ENCODE data around the gene SYT6.

SYT6 gene, protein sequence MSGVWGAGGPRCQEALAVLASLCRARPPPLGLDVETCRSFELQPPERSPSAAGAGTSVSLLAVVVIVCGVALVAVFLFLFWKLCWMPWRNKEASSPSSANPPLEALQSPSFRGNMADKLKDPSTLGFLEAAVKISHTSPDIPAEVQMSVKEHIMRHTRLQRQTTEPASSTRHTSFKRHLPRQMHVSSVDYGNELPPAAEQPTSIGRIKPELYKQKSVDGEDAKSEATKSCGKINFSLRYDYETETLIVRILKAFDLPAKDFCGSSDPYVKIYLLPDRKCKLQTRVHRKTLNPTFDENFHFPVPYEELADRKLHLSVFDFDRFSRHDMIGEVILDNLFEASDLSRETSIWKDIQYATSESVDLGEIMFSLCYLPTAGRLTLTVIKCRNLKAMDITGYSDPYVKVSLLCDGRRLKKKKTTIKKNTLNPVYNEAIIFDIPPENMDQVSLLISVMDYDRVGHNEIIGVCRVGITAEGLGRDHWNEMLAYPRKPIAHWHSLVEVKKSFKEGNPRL

DNA sequence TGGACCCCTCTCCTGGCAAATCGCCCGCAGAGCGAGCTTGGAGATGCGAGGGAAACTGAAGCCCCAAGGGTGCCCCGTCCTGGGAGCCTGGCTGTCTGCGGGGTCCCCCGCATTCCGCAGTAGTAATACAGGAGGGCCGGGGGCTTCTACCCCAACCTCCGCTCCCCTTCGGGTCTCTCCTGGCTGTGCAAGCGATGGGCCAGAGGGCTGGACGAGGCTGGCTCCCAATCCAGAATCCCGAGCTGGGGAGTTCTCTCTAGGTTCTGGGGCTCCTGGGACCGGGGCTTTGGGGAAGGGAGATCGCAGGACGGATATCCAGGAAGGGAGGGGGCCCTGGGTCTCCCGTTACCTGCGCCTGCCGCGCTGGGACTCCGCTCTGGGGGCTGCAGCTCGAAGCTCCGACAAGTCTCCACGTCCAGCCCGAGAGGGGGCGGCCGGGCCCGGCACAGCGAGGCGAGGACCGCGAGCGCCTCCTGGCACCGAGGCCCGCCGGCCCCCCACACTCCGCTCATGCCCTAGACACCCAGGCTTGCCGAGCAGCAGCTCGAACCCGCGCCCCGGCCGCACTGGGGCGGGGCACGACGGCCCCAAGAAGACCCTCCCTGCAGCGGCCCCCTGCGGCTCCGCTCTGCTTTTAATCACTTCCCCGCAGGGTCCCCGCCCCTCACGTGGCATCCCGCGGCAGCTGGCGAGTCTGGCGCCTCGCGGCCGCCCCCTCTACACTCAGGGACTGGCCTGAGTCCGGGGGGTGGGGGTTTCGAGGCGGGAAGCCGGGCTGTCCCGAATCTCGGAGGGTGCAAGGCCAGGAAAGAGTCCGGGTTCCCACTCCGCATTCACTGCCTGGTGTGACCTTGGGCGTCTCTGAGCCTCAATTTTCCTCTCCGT, at the start of gene SYT6:
SYT6 (minus strand) TSS at position 609 of the 885 bp plus-strand sequence; CDS start at position 512, 97 bp downstream.
- Histone ChIP-seq H4K20me1 (ENCODE audit: low read depth, low read length) (no peaks in the 10 kb centered on the region), H3K27me3 (ENCODE audit: low read length) (no peaks in the 10 kb centered on the region), H3K36me3 (ENCODE audit: low read length) (no peaks in the 10 kb centered on the region), H3K9me2 (replicated peaks; ENCODE audit: insufficient read depth, low read length) (no peaks in the 10 kb centered on the region), H3K27ac (ENCODE audit: low read depth, low read length) (no peak within 1 kb of the TSS), H3K79me2 (ENCODE audit: insufficient read depth, low read length) (no peaks in the 10 kb centered on the region), H3K4me3 (ENCODE audit: insufficient read depth, low read length, poor library complexity, severe bottlenecking) (no peak within 1 kb of the TSS), H3K9me3 (ENCODE audit: insufficient read depth, low read length) (no peaks in the 10 kb centered on the region), H3K4me2 (ENCODE audit: low read depth, low read length, poor library complexity, severe bottlenecking) (no peak within 1 kb of the TSS), H2AFZ (ENCODE audit: low read depth, low read length, severe bottlenecking) (no peak within 1 kb of the TSS), H3F3A (ENCODE audit: insufficient read depth) (no peaks in the 10 kb centered on the region), H3K9ac (ENCODE audit: low read length) (no peak within 1 kb of the TSS)
- TF ChIP-seq, protein P1, sequence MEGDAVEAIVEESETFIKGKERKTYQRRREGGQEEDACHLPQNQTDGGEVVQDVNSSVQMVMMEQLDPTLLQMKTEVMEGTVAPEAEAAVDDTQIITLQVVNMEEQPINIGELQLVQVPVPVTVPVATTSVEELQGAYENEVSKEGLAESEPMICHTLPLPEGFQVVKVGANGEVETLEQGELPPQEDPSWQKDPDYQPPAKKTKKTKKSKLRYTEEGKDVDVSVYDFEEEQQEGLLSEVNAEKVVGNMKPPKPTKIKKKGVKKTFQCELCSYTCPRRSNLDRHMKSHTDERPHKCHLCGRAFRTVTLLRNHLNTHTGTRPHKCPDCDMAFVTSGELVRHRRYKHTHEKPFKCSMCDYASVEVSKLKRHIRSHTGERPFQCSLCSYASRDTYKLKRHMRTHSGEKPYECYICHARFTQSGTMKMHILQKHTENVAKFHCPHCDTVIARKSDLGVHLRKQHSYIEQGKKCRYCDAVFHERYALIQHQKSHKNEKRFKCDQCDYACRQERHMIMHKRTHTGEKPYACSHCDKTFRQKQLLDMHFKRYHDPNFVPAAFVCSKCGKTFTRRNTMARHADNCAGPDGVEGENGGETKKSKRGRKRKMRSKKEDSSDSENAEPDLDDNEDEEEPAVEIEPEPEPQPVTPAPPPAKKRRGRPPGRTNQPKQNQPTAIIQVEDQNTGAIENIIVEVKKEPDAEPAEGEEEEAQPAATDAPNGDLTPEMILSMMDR (IDR thresholded peaks at IDR 0.05; ENCODE audit: insufficient read depth, low read length, poor library complexity, severe bottlenecking), result no peak
- TF ChIP-seq EZH2phosphoT487 (conservative IDR thresholded peaks at IDR 0.05; ENCODE audit: low read length), result no peak

DNA sequence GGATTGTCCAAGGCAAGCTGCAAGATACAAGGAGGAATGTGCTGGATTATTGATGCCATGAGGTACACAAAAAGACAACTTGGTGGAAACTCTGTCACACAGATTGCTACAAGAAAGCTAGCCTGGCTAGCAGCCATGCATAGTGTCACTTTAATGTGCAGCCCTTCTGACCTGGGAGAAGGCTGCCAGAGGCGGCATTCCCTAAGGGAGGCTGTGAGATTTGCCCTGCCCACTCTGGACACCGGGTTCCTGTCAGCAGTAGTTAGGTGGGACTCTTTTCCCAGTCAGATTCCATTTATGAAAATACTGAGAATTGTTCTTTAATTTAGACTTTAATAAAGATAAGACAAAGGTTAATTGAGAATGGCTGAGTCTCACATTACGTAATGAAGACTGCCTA, 47.8 kb upstream of the SYT6 start:
- H3K4me2 ChIP-seq (ENCODE audit: low read depth, low read length, poor library complexity, severe bottlenecking), result no peak overlapping the region
- no peaks in the 10 kb centered on the region for H3K36me3 ChIP-seq (ENCODE audit: low read length)
- no peaks in the 10 kb centered on the region for H3K9me2 ChIP-seq (replicated peaks; ENCODE audit: insufficient read depth, low read length)
- no peak for TF ChIP-seq EZH2phosphoT487 (conservative IDR thresholded peaks at IDR 0.05; ENCODE audit: low read length)
- TF ChIP-seq, protein P1 (IDR thresholded peaks at IDR 0.05; ENCODE audit: insufficient read depth, low read length, poor library complexity, severe bottlenecking), result no peak
- no peak overlapping the region for H3K4me3 ChIP-seq (ENCODE audit: insufficient read depth, low read length, poor library complexity, severe bottlenecking)
- no peak overlapping the region for H3K27ac ChIP-seq (ENCODE audit: low read depth, low read length)
- H3K27me3 ChIP-seq (ENCODE audit: low read length), result 0 out of 2 replicates have a peak, but pooled peaks cover 5% of the 10 kb centered on the region
- no peaks in the 10 kb centered on the region for H3F3A ChIP-seq (ENCODE audit: insufficient read depth)
- H2AFZ ChIP-seq (ENCODE audit: low read depth, low read length, severe bottlenecking), result no peak overlapping the region
- H4K20me1 ChIP-seq (ENCODE audit: low read depth, low read length), result no peaks in the 10 kb centered on the region
- H3K9ac ChIP-seq (ENCODE audit: low read length), result no peak overlapping the region
- no peaks in the 10 kb centered on the region for H3K9me3 ChIP-seq (ENCODE audit: insufficient read depth, low read length)
- no peaks in the 10 kb centered on the region for H3K79me2 ChIP-seq (ENCODE audit: insufficient read depth, low read length)

DNA sequence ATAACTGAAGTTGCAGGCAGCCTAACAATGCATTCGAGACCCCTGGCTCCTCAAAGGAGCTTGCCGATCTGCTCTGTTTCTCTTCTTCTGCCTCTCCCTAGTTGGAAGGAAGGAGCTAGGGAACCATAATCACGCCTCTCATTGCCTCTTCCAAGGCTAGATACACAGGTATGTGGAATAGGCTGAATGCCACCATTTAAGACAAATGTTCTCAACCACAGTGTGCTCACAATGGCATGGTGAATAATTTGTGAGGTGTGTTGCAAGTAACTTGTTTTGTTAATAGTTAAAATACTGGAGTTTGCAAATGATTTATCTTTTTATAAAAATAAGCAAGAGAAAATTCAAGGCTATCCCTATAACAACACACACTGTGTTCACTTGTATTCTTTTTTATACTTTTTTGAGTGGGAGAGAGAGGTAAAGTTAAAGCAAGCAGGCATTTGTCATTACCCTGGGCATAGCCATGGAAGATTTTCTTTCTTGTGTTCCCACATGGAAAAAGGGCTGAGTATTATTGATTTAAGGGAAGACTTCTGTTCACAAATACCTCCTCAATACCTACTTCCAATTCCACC, 45.4 kb upstream of the SYT6 start:
- no peak for TF ChIP-seq EZH2phosphoT487 (conservative IDR thresholded peaks at IDR 0.05; ENCODE audit: low read length)
- TF ChIP-seq, protein P1 (IDR thresholded peaks at IDR 0.05; ENCODE audit: insufficient read depth, low read length, poor library complexity, severe bottlenecking), result no peak
- H3K79me2 ChIP-seq (ENCODE audit: insufficient read depth, low read length), result no peaks in the 10 kb centered on the region
- no peak overlapping the region for H3K27ac ChIP-seq (ENCODE audit: low read depth, low read length)
- 0 out of 2 replicates have a peak, but pooled peaks cover 5% of the 10 kb centered on the region for H3K27me3 ChIP-seq (ENCODE audit: low read length)
- no peak overlapping the region for H3K4me2 ChIP-seq (ENCODE audit: low read depth, low read length, poor library complexity, severe bottlenecking)
- H3K4me3 ChIP-seq (ENCODE audit: insufficient read depth, low read length, poor library complexity, severe bottlenecking), result no peak overlapping the region
- H3K9me3 ChIP-seq (ENCODE audit: insufficient read depth, low read length), result no peaks in the 10 kb centered on the region
- H3K9me2 ChIP-seq (replicated peaks; ENCODE audit: insufficient read depth, low read length), result no peaks in the 10 kb centered on the region; the same call in 1 of the 2 replicates
- H3K9ac ChIP-seq (ENCODE audit: low read length), result no peak overlapping the region
- H3K36me3 ChIP-seq (ENCODE audit: low read length), result no peaks in the 10 kb centered on the region
- H2AFZ ChIP-seq (ENCODE audit: low read depth, low read length, severe bottlenecking), result no peak overlapping the region
- H3F3A ChIP-seq (ENCODE audit: insufficient read depth), result no peaks in the 10 kb centered on the region
- H4K20me1 ChIP-seq (ENCODE audit: low read depth, low read length), result no peaks in the 10 kb centered on the region

All from SU-DHL-6 (cell line).